ENCODE results near the gene IL6.
"Not testable (repeated sequence)": the region's sequence is repeated elsewhere in the genome, so short reads cannot be mapped to it uniquely, and the experiment has no call there.

Gene IL6

DNA sequence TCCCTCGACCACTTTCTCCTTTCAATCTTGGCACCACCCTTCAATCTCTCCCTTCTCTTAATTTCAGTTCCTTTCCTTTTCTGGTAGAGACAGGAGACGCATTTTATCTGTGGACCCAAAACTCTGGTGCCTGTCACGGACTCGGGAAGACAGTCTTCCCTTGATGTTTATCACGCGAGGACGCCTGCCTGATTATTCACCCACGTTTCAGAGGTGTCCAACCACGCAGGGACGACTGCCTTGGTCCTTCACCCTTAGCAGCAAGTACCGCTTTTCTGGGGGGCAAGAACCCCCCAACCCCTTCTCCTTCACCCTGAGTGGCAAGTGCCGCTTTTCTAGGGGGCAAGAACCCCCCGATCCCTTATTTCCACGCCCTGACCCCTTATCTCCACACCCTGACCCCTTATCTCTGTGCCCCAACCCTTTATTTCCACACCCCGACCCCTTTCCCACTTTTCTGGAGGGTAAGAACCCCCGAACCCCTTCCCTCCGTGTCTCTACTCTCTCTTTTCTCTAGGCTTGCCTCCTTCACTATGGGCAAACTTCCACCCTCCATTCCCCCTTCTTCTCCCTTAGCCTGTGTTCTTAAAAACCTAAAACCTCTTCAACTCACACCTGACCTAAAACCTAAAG is 22.9 kb upstream of the IL6 start:
- not testable (repeated sequence) for DNase-seq (ENCODE audit: low spot score)

DNA sequence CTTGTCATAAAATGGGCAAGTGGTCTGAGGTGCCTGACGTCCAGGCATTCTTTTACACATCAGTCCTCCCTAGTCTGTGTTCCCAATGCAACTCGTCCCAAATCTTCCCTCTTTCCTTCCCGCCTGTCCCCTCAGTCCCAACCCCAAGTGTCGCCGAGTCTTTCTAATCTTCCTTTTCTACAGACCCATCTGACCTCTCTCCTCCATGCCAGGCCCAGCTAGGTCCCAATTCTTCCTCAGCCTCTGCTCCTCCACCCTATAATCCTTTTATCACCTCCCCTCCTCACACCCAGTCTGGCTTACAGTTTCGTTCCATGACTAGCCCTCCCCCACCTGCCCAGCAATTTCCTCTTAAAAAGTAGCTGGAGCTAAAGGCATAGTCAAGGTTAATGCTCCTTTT is 22.3 kb upstream of the IL6 start:
- DNase-seq (ENCODE audit: low spot score), result not testable (repeated sequence)

DNA sequence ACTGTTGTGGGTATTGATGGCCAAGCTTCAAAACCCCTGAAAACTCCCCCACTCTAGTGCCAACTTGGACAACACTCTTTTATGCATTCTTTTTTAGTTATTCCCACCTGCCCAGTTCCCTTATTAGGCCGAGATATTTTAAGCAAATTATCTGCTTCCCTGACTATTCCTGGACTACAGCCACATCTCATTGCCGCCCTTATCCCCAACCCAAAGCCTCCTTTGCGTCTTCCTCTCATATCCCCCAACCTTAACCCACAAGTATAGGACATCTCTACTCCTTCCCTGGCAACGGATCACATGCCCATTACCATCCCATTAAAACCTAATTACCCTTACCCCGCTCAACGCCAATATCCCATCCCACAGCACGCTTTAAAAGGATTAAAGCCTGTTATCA is 21.1 kb upstream of the IL6 start:
- not testable (repeated sequence) for DNase-seq (ENCODE audit: low spot score)

DNA sequence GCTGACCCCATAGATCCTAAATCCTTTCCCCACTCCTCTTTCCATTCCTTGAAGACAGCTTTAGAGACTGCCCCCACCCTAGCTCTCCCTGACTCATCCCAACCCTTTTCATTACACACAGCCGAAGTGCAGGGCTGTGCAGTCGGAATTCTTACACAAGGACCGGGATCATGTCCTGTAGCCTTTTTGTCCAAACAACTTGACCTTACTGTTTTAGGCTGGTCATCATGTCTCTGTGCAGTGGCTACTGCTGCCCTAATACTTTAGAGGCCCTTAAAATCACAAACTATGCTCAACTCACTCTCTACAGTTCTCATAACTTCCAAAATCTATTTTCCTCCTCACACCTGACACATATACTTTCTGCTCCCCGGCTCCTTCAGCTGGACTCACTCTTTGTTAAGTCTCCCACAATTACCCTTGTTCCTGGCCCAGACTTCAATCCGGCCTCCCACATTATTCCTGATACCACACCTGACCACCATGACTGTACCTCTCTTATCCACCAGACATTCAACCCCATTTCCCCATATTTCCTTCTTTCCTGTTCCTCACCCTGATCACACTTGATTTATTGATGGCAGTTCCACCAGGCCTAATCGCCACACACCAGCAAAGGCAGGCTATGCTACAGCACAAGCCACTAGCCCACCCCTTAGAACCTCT is 19.8 kb upstream of the IL6 start:
- not testable (repeated sequence) for DNase-seq (ENCODE audit: low spot score)

DNA sequence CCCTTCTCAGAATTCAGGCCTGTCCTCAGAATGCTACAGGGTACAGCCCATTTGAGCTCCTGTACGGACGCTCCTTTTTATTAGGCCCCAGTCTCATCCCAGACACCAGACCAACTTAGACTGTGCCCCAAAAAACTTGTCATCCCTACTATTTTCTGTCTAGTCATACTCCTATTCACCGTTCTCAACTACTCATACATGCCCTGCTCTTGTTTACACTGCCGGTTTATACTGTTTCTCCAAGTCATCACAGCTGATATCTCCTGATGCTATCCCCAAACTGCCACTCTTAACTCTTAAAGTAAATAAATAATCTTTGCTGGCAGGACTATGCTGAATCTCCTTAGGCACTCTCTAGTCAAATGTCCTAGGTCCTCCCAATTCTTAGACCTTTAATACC is 18.8 kb upstream of the IL6 start:
- DNase-seq (ENCODE audit: low spot score), result not testable (repeated sequence)

DNA sequence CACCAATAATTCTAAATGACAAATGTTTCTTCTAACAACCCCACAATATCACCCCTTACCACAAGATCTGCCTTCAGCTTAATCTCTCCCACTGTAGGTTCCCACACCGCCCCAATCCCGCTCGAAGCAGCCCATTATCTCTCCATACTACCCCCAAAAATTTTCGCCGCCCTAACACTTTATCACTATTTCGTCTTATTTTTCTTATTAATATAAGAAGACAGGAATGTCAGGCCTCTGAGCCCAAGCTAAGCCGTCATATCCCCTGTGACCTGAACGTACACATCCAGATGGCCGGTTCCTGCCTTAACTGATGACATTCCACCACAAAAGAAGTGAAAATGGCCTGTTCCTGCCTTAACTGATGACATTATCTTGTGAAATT is 18.3 kb upstream of the IL6 start:
- not testable (repeated sequence) for DNase-seq (ENCODE audit: low spot score)

DNA sequence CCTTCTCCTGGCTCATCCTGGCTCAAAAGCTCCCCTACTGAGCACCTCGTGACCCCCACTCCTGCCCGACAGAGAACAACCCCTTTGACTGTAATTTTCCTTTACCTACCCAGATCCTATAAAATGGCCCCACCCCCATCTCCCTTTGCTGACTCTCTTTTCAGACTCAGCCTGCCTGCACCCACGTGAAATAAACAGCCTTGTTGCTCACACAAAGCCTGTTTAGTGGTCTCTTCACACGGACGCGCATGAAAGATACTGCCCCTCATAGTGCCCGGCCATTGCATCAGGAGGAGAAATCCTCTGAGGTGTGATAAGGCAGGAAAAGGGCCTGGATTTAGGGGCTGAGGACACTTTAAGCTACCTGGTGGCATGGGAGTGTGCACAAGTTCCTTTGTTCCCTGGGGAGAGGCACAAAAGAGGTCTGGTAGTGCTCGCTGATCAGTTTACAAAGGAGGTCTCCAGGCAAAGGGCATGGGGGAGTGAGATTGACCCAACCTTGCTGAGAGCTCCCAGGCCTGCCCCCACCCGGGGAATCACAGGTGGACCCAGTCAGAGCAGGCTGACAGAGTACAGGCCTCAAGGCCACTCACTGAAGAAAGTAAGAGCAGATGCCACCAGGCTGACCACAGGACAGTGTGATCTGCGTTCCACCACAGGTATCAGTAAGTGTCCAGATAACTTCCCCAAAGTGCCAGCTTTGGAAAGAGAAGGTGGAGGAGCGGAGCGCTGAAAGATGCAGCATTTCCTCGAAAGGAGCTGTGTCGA is 17.8 kb upstream of the IL6 start:
- not testable (repeated sequence) for DNase-seq (ENCODE audit: low spot score)

DNA sequence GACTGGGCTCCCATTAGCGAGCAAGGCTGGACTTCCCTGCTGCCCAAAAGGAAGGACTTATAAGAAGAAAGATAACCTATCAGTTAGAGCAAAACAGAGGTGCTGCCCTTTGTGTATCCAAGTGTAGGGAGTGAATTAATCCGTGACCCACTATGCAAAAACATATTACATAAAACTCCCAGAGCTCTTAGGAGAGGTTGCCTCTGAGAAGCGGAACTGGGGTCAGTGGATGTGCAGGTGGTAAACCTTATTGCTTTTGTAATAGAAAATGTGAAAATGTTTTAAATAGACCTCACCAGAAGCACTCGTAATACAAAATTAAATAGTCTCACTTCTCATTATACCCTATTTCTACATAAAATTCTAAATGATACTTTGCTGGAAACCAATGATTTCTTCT is 17.1 kb upstream of the IL6 start:
- no peak for DNase-seq (ENCODE audit: low spot score)

DNA sequence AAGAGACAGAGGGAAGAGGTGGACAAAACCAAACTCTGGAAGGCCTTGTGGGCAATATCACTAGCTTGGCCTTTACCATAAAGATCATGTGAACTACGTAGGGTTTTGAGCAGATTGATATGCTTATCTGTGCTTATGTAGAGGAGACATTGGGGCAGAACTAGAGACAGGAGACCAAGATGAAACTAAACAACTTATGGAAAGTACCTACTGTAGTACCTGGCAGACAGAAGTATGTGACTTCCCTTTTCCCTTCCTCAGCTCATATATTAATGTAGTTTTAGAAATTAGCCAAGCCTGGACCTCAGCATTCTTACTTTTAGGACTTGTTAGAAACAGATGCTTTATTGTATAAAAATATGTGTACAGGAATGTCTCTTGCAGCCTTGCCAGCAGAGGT is 14.0 kb upstream of the IL6 start:
- DNase-seq (ENCODE audit: low spot score), result no peak

DNA sequence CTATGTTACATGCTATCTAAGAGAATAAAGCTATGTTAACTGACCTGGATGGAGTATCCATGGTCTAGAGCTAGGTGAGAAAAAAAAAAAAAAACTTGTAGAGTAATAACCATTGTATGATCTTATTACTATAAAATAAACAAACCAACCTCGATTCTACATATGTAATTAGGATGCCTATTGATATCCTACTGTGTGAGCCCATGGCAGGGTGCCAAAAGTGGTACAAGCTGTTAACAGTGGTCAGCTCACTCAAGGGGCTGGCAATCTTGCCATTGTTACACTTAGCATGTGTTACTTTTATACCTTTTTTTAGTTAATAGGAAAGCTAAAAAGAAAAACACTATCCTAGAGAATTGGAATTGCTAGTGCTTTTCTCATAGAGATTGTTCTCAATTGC is 13.5 kb upstream of the IL6 start:
- no peak for DNase-seq (ENCODE audit: low spot score)

DNA sequence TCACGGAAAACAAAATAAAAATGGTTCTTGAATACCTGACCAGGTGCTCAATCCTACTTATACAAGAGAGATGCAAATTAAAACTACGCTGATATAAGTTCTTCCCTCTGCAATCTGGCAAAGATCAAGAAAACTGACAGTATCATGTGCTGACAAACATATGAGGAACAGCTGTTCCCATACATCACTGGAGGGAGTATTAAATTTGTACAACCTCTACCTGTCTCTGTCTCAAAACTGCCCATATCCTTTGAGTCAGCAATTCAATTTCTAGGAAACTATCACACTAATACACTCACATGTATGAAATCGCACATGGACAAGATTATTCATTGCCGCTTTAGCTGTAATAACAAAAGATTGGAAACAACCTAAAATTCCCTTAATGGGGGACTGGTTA is 11.0 kb upstream of the IL6 start:
- no peak for DNase-seq (ENCODE audit: low spot score)

DNA sequence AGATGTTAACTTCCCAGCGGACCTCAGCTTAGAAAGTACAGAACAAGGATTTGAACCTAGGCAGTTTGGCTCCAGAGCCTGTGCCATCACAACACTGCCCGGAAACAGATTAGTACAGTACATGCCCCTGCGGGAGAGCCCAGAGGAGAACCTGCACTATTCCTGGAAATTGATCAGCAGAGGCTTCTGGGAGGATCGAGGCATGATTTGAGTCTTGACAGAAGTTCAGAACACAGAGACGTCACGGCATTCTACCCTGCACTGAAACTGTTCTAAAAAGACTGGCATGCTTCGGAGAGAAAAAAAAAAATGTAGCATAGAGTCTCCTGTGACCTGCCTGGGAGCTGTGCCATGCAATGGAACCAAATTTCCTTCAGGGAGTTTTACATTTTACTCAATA is 9.2 kb upstream of the IL6 start:
- DNase-seq (ENCODE audit: low spot score), result no peak

DNA sequence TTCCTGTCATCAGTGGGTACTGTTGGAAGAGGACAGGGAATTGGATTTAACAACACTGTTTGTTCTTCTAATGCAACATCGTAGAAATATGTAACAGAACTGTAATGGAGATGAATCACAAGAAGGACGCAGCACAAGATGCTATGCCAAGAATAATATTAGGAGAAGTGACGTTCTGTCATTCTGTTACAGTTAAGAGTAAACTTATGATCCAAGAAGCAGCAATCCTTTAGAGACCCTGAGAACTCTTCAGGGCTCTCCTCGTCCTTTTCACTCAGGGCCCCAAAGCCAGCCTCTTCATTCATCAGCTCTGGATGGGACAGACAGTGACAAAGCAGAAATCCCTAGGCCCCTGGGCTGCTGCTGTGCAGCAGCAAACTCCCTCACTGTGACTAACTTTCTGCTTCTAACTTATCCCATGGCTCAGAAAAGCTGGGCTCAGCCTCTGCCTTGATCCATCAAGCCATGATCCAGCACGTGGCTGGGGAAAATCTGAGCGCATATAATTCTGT is 8.7 kb upstream of the IL6 start:
- DNase-seq (ENCODE audit: low spot score), result no peak

DNA sequence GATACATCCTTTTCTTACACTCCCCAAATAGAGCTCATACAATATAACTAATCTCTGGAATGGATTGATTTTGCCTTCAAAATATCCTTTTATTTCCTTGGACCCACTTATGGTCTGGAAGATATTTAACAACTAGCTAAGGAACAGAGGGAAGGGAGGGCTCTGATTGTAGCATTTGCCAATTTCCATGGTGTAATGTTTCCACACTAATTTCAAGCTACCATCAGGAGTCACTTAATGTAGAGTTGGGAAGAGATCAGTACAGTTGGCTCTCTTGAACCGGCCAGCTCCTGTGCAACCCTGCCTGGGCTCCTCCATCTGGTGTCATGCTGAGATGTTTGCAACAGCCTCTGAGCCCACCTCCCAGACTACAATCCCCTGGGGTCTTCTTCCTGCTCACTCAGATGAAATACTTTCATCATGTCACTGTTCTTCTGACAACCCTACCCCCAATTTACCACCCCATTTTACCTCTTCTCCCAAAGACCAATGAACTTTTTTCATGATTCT is 8.0 kb upstream of the IL6 start:
- no peak for DNase-seq (ENCODE audit: low spot score)

DNA sequence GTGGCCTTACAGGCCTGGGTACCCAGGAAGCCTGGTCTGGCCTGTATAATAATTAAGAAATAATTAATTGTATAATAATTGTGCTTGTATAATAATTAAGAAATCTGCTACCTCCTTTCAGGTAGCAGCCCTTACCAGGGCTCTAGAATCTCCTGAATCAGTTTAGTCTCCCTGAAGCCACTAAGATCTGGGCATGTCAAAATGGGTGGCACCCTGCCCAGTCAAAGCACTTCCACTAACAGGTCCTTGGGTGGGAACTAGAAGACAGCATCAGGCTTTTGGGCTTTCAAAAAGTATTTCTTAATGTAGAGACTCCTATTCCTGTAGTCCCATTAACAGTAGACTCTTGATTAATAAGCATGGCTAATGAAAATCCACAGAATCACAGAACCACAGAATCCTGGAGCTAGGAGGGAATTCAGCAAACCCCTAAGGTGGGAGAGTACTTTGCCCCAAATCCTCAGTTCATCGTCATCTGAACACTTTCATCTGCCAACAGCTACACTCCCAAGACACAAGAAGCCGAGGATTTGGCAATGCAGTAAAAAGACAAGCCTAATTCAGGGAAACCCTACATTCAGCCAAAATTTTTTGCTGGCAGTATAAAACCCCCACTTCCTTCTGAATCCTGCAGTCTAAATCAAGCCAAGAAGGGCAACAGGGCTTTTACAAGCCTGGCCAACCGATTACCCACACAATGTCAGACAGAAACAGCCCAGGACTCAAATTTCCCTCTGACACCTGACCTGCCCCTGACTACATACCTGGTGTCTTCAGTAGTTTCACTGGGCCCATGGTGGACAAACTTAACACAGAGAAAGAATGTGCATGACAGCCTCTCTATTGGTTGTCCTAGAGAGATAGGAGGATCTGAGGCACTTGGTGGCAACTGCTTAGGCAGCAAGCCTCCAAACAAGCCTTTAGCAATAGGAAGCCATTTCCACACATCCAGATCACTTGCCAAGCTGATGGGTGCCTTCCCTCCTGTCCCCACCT is 5.9 kb upstream of the IL6 start:
- DNase-seq (ENCODE audit: low spot score), result no peak

DNA sequence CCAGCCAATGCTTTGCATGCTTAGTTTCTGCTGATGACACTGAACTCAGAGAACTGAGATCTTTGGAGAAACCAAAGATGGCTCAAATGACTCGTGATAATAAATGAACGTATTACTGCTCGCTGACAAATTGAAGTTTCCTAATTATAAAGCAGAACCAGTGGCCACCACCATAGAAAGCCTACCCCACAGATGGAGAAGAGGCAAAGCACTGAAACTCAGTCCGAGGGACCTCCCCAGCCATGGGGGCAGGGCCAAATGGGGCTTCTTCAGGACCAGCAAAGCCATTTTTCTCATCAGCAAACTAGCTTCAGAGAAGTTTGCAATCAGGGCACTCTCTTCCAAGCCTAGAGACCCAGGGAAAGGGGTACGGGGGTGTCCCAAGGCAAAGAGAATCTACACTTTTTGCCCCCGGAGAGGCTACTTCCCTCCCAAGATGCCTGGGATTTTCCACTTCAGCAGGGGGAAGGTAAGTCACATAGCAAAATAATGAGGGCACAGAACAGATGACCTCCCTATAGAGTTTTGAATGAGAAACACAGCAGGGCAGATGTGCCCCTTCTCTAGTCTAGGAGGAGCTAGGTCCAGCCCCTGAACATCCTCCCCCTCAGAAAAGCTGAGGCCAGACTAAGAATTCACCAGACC is 4.3 kb upstream of the IL6 start:
- DNase-seq (ENCODE audit: low spot score), result no peak

DNA sequence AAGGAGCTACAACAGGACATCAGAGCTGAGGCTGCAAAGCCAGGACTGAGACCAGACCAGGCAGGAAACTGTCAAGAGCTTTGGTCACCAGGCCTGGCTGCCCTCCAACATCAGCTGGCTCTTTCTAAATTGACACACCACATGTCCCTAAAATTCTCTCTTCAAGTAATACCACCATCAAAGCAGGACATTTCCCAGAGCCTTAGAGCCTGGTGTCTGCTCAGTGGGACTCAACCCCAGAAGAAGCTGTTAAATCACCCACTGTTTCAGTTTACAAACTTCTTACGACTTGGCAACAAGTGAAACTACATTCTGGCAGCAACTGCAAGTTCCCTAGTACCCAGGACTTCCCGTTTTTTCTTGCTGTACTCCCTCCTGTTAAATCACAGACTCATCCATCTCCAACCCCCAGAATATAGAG is 3.8 kb upstream of the IL6 start:
- DNase-seq (ENCODE audit: low spot score), result peak; percentile 60

DNA sequence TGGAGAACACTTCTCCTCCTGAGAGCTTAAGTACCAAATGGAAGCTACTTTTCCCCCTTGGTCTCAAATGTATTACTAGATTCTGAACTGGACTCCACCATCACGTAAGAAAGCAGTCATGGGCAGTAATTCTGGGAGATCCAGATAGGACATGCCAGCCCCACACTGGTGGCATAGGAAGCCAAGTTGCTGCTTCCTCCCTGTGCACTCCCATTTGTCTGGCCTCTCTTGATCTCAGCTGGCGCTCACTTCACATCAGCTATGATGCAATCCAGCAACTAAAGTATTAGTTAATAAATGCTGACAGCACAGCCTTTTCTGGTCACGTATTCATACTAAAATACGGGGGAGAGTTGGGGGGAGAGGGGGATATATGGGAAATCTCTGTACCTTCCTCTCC is 3.4 kb upstream of the IL6 start:
- no peak for DNase-seq (ENCODE audit: low spot score)

DNA sequence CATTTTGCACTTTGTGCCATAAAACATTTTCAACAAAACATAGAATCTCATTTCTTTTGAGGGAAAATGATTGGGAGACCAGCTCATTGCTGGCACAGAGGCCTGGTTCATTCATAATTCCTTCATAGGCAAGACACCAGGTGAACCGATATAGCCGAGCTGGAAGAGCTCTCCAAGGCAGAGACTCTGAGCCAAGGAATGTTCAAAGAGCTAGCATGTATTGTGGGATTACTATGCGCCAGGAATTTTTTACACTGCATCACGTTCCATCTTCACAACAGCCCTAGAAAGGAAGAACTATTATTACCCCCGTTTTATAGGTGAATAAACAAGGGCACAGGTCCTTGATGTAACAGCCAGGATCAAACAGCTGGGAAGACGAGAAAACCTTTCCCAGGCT is 2.1 kb upstream of the IL6 start:
- no peak for DNase-seq (ENCODE audit: low spot score)

DNA sequence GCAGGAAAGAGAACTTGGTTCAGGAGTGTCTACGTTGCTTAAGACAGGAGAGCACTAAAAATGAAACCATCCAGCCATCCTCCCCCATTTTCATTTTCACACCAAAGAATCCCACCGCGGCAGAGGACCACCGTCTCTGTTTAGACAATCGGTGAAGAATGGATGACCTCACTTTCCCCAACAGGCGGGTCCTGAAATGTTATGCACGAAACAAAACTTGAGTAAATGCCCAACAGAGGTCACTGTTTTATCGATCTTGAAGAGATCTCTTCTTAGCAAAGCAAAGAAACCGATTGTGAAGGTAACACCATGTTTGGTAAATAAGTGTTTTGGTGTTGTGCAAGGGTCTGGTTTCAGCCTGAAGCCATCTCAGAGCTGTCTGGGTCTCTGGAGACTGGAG is 1.4 kb upstream of the IL6 start:
- no peak for DNase-seq (ENCODE audit: low spot score)

DNA sequence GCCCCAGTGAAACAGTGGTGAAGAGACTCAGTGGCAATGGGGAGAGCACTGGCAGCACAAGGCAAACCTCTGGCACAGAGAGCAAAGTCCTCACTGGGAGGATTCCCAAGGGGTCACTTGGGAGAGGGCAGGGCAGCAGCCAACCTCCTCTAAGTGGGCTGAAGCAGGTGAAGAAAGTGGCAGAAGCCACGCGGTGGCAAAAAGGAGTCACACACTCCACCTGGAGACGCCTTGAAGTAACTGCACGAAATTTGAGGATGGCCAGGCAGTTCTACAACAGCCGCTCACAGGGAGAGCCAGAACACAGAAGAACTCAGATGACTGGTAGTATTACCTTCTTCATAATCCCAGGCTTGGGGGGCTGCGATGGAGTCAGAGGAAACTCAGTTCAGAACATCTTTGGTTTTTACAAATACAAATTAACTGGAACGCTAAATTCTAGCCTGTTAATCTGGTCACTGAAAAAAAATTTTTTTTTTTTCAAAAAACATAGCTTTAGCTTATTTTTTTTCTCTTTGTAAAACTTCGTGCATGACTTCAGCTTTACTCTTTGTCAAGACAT is 574 bp upstream of the IL6 start:
- no peak for DNase-seq (ENCODE audit: low spot score)
